Esophagus squamous epithelium (tissue), 5 donors: Measurements from ENCODE around the gene SDF2L1. TPM values are rescaled to one million over a fixed set of nuclear protein-coding genes. Genes with fewer than 3 reads are reported as not detected.
"Not testable (repeated sequence)": the region's sequence is repeated elsewhere in the genome, so short reads cannot be mapped to it uniquely, and the experiment has no call there.

Experiments
- DNase-seq: peaks from one replicate; lab custom pipeline; 2025; lab: John Stamatoyannopoulos, UW
- H3K27ac ChIP-seq, 4 donors: fragments of 200-600 bp; sonication (generic); one replicate each; pipeline ENCODE4 v1.5.1; 2016 to 2019; ENCODE audit warnings: mild to moderate bottlenecking in 1 of 4
- H3K27me3 ChIP-seq, 4 donors: fragments of 200-600 bp; sonication (generic); 1 replicate in 3 of 4; 2 replicates in 1 of 4; pipeline versions ENCODE4 v1.5.1 to v1.6.0; 2017 to 2021; ENCODE audit warnings: antibody characterized with exemption in 1 of 4
- H3K36me3 ChIP-seq, 3 donors: fragments of 200-600 bp; sonication (generic); one replicate each; pipeline ENCODE4 v1.5.1; 2016 to 2019
- H3K4me1 ChIP-seq, 3 donors: fragments of 200-600 bp; sonication (generic); one replicate each; pipeline ENCODE4 v1.5.1; 2017 to 2019
- H3K4me3 ChIP-seq, 4 donors: fragments of 200-600 bp; sonication (generic); 1 replicate in 3 of 4; 2 replicates in 1 of 4; pipeline ENCODE4 v1.5.1; 2016 to 2019; ENCODE audit warnings: mild to moderate bottlenecking in 2 of 4, moderate library complexity in 1 of 4
- H3K9me3 ChIP-seq, 3 donors: fragments of 200-600 bp; sonication (generic); one replicate each; pipeline ENCODE4 v1.5.1; 2016 to 2019
- CTCF ChIP-seq, 6 experiments: fragments of 450-650 bp in 4 of 6; fragments of 200-600 bp in 2 of 6; sonication (generic) in 2 of 6; IDR thresholded peaks; one replicate each; pipeline ENCODE4 v1.5.1; 2016 to 2019; ENCODE audit warnings: antibody characterized with exemption in 6 of 6, mild to moderate bottlenecking in 4 of 6, moderate library complexity in 4 of 6
- POLR2A ChIP-seq, 4 donors: fragments of 450-650 bp; IDR thresholded peaks; one replicate each; pipeline ENCODE4 v1.6.1; 2017; ENCODE audit warnings: antibody characterized with exemption in 4 of 4, mild to moderate bottlenecking in 4 of 4, moderate library complexity in 3 of 4
- WGBS, 2 donors: methylation state at CpG; one replicate each; pipeline ENCODE4 v1.1.5; 2018; 5-methylcytosine and 5-hydroxymethylcytosine counted together
- intact Hi-C: fragments of 100-400 bp; cut with DNase I; formaldehyde crosslinking; loops from one replicate; pipeline ENCODE4 v1.15.0; 2022
- total RNA-seq, 4 donors: library from RNA; depleted of rRNA; stranded (reverse); fragments of >200 nt; gene quantifications; one replicate each; pipeline ENCODE4 v1.1.0, GENCODE V29; 2016
- donor health status: DM: yes; HTN: yes; CAD: no.

Gene SDF2L1
- total RNA-seq = 10 to 100 TPM; 19.6 to 29.7 (median 24.6) TPM

GRCh38 chr22:21641789-21642583, at the start of gene SDF2L1:
Gene SDF2L1, plus strand, starts transcription at chr22:21642302. Its CDS starts 35 bp downstream, at chr22:21642337.
- H3K36me3 ChIP-seq = peaks cover 0 to 23% (median 0%) of the 10 kb centered on the region in 3 donors
- H3K27ac ChIP-seq = peak within 1 kb of the TSS; percentile 69 to 77 (median 75)
- no peaks in the 10 kb centered on the region for H3K9me3 ChIP-seq
- WGBS, 2 donors = 0% methylated on average over 14 to 25 of the region's 76 CpGs
- H3K4me3 ChIP-seq = peak within 1 kb of the TSS; percentile 62 to 80 (median 76)
- no peaks in the 10 kb centered on the region for H3K27me3 ChIP-seq
- H3K4me1 ChIP-seq = peaks cover 15 to 34% (median 25%) of the 10 kb centered on the region in 3 donors
- TF ChIP-seq POLR2A (IDR thresholded peaks at IDR 0.05) (peak in 3 of 4 donors; percentile 14 to 70 (median 69)), CTCF (IDR thresholded peaks at IDR 0.05) (peak in 3 of 6 experiments; percentile 28 to 66 (median 31))
- DNase-seq = peak; percentile 94
- intact Hi-C loops = no loop called here

DNA sequence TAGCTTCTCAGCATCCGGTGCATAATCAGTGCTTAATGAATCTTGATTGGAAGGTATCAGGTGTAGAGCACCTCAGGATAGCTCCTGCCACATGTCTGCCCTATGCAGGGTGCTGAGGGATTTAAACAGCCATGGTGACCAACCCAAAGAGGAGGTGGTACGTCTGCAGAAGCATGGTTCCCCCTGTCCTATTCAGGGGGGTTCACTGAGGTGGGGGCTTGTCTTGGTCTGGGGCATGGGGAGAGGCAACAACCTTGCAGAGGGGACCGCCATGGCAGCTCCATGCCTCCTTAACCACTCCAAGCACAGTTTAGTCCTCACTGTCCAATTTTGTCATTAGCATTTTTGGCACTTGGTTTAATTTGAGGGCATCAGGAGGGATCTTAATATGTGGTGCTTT, 49.7 kb upstream of the SDF2L1 start:
- intact Hi-C loops = no loop called here
- no peak for DNase-seq
- Histone ChIP-seq H3K4me1 (peaks cover 15 to 52% (median 34%) of the 10 kb centered on the region in 3 donors), H3K4me3 (no peak overlapping the region), H3K9me3 (no peaks in the 10 kb centered on the region), H3K36me3 (peaks cover 0 to 55% (median 13%) of the 10 kb centered on the region in 3 donors), H3K27ac (no peak overlapping the region), H3K27me3 (no peaks in the 10 kb centered on the region)
- no peak for TF ChIP-seq CTCF (IDR thresholded peaks at IDR 0.05)
- no peak for TF ChIP-seq POLR2A (IDR thresholded peaks at IDR 0.05)
- 90 to 100% methylated on average over 1 to 3 of the region's 3 CpGs for WGBS, 2 donors

GRCh38 chr22:21593406-21594232, 48.5 kb upstream of the SDF2L1 start:
- Histone ChIP-seq H3K27ac (no peak overlapping the region), H3K36me3 (peaks cover 0 to 54% (median 13%) of the 10 kb centered on the region in 3 donors), H3K4me1 (peaks cover 10 to 40% (median 22%) of the 10 kb centered on the region in 3 donors), H3K9me3 (no peaks in the 10 kb centered on the region), H3K27me3 (no peaks in the 10 kb centered on the region), H3K4me3 (no peak overlapping the region)
- no peak for DNase-seq
- 82 to 83% methylated on average over 11 of the region's 11 CpGs for WGBS, 2 donors
- intact Hi-C loops = no loop called here
- no peak for TF ChIP-seq POLR2A (IDR thresholded peaks at IDR 0.05)
- peak in 1 of 6 experiments; percentile 39 for TF ChIP-seq CTCF (IDR thresholded peaks at IDR 0.05)

GRCh38 chr22:21594865-21595452, 47.1 kb upstream of the SDF2L1 start:
- Histone ChIP-seq H3K27ac (no peak overlapping the region), H3K4me3 (no peak overlapping the region), H3K27me3 (no peaks in the 10 kb centered on the region), H3K36me3 (peaks cover 0 to 65% (median 13%) of the 10 kb centered on the region in 3 donors), H3K4me1 (peaks cover 10 to 39% (median 19%) of the 10 kb centered on the region in 3 donors), H3K9me3 (no peaks in the 10 kb centered on the region)
- WGBS, 2 donors = 83 to 89% methylated on average over 3 to 5 of the region's 5 CpGs
- intact Hi-C loops = no loop called here
- TF ChIP-seq POLR2A (IDR thresholded peaks at IDR 0.05) (no peak), CTCF (IDR thresholded peaks at IDR 0.05) (no peak)
- no peak for DNase-seq

- WGBS, 2 donors = 88 to 95% methylated on average over 13 of the region's 13 CpGs
- DNase-seq, H3K27me3 ChIP-seq, H3K27ac ChIP-seq, H3K9me3 ChIP-seq, H3K4me3 ChIP-seq, intact Hi-C loops: not testable (repeated sequence)
- Histone ChIP-seq H3K36me3 (peaks cover 0 to 71% (median 13%) of the 10 kb centered on the region in 3 donors), H3K4me1 (peaks cover 0 to 23% (median 8%) of the 10 kb centered on the region in 3 donors)
Measured at GRCh38 chr22:21596356-21597135, 45.6 kb upstream of the SDF2L1 start.
